Anterior cingulate cortex (tissue), 58 donors: ENCODE measurements around the gene NELL1.

Experiments
- DNase-seq, 58 donors: peaks; one replicate each; lab custom pipeline; 2025; lab: John Stamatoyannopoulos, UW

The NELL1 gene

DNA sequence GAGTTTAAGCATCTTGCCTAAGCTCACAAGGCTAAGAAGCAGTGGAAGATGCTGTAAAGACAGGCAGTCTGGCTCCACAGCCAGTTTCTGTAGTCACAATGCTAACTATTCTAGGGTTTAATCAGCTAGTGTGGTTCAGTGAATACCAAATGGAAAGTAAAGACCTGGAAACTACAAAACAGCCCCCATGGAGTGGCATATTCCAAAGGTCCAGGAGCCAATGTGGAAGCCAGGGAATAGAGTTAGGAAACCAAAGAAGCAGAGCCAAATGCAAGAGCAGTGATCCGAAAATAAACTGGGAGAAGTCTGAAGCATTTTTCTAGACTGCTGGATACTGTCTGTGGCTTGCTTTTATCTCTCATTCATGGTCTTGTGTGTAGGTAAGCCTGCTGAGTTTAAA, 792.3 kb downstream of the NELL1 start:
- DNase-seq = peak in 2 of 58 donors; percentile 1 to 11

DNA sequence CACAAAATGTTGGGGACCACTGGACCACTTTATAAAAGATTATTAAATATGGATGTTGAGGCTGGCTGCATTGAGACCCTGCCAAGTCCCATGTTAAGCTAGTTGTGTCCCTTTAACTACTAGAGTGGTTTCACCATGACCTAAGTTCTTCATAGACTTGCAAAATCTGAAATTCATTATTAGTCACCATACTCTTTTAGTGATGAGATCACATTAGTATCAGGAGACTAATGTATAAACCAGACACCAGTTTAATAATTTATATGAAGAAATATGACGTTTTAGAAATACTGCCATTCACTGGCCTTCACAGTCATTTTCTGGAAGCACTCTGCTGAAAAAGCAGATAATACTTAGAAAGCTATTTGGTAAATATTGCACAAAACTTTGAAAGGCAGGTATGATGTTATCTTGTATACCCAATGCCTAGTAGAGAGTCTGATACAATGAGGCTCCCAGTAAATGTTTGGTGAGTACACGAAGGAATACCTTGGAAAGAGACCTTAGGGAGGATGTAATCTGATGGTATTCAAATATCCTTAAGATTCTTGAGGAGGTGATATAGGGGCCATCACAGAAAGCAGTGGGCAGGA, 795.3 kb downstream of the NELL1 start:
- no peak for DNase-seq

DNA sequence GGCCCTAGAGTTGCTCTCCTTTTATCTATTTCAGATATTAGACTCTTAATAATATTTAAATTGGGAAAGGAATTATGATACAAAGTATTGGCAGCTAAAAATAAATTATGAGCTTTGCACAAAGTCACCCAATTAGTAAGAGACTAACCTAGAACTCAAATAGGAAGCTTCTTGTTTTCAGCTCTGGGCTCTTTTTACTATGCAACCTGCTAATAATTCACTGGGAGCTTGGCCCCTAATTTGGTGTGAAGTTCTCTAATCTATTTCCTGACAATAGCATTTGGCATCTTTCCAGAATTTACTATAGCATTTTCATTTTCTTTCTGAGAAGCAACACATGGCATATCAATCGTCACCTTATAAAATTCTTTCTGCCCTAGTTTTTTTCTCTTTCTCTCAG, 795.8 kb downstream of the NELL1 start:
- no peak for DNase-seq

DNA sequence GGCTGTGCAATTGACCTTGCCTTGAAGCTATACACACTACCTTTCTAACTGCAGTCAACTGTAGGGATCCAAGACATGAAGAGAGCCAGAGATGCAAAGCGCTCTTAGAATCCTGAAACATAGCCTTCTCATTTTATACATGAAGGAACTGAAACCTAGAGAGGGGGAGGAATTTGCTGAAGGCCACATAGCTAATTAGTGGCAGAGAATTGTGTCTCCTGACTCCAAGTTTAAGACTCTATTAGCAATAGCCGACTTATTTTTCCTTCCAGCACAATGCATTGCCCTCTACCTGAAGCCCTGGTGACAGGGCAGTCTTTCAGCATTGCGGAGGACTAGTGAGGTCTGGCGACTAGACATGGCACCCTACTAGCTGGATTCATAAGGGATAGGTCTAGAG, 796.5 kb downstream of the NELL1 start:
- no peak for DNase-seq

DNA sequence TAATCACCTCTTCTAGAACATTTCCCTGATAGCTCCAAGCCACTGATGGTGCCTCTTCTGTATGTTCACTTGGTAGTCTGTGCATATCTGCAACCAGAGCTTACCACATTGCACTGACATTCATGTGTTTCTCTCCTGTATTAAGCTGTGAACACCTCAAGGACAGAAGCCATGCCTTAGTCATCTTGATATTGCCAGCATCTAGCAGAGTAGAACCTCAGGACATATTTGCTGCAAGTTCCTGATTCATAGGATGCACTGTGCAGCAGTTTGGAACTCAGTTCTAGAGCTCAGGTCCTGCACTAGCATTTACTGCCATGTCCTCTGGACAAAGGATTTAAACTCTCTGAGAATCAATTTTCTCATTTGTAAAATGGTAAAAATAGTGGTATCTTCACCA, 801.1 kb downstream of the NELL1 start:
- DNase-seq = no peak

DNA sequence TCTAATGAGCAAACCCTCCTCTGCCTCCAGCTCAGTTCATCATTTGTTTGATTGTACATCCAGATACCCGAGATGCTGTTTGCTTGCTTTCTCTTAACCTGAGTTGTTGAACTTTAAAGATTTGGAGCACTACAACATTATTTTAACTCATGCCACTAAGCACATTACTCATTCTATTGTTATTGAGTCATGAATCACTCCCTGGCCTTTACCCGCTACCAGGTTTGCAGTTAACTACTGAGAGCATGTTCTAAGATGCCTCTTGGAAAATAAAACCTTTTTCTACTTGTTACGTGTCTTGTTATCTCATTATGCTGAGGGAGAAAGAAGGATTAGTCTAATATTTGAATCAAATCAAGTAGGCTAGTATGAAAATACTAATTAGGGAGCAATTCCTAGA, 802.9 kb downstream of the NELL1 start:
- DNase-seq = no peak

DNA sequence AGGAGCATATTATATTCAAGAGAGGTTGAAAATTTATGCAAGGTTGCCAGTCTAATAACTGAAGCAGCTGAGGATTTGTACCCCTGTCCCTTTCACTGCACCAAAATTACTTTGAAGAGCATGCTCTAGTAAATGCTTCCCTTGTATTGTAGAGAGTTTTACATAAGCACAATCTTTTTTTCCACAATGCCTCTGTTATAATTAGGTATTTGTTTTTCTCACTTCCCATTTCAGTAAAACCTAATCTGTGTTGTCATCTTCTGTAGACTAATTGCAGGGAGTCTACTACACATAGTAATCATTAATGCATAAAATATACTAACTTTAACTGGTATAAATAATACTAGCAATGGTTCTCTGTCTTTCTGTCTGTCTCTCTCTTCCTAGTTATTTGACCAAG, 805.1 kb downstream of the NELL1 start:
- DNase-seq = no peak

DNA sequence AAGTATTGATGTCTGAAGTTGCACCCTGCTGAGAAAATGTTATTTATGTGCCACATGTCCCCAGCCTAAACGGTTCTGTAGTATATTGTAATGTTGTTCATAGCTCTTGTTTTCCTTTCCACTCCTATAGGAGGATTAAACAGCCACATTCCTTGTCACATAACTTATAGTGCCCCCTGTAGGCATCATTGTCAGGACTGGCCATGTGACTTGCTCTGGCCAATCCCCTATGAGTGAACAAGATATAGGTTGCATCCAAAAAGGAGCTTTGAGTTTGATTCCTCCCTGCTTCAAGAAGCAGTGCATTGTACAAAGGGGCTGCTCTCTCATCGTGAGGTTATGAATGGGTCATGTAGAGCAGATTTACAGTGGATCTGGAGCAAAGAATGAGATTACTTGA, 805.9 kb downstream of the NELL1 start:
- no peak for DNase-seq

DNA sequence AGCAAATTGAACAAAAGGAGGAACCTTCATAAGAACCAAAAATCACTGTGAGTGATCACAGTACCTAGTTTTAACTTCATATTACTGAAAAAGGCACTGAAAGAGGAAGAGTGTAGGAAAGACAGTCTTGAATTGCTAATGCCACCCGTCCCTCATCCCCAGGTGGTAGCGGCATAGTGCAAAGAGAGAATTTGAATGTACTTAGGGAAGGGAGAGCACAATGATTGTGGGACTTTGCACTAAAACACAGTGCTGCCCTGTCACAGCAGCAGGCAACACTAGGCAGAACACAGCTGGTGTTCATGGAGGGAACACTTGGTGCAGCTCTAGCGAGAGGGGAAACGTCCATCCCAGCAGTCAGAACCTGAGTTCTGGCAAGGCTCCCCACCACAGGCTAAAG, 807.2 kb downstream of the NELL1 start:
- DNase-seq = no peak

DNA sequence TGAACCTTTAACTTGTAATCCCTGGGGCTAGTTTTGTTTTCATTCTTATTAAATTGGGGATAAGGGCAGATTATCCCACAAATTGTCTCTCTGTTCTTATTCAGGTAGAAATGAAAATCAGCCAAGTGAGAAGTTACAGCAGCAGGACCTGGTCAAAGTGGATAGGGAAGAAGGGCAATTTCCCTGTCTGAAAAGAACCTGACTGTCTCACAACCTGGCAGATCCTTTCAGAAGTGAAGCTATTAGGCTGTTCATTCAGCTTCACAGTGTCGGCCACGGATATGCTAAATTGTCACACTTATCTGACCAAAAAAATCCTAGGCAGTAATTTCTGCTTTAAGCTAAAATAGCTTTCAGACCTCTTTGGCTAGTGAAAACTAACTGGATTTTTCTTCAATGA, 810.9 kb downstream of the NELL1 start:
- no peak for DNase-seq

DNA sequence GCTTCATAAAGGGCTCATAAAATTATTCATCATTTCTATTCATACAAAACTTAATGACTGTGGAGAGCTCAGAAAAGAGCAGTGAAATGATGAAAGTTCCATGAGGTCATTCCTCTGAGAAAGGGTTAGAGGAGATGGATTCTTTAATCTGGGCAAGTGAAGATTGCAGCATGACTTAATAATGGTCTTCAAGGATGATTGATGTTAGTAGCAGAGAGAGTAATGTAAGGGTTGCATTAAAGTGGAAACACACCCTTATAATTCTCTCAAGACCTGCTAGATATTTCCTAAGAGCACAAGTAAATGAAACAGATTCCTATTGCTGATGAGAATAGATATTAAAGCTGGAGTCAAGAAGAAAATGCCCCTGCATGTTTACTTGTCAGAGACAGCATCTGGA, 811.9 kb downstream of the NELL1 start:
- no peak for DNase-seq

DNA sequence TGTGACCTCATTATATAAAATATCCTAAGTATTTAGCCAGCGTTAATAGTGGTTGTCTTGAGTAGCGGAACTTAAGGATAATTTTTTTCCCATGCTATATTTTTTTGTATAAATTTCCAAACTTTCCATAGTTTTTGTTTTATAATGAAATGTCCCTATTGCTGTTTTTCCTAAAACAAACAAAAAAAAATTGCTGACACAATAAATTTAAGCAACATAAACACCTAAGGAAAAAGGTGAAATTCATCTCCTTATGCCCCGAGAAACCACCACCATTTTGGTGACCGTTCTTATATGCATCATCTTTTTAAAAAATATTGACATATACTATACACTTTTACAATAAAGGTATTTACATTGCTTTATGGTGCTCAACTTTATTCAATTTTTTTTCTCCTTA, 814.7 kb downstream of the NELL1 start:
- DNase-seq = no peak

DNA sequence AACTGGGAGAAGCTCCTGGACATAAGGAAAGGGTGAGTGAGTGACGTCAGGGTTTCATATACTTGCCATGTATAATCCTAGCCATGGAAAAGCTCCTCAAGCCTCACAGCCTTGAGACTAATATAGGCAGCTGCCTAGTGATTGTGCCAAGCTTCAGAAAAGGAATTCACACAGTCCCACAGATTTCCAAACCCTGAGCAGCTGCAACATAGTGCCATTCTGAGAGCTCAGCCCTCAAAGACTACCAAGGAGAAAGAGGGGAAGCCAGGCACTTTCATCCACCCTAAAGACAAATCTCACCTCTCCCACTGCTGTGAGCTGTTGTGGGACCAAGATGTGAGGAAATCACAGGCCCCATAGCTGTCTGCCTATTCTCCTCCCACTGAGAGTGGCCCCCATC, 815.6 kb downstream of the NELL1 start:
- DNase-seq = peak in 24 of 58 donors; percentile 2 to 77 (median 36)

DNA sequence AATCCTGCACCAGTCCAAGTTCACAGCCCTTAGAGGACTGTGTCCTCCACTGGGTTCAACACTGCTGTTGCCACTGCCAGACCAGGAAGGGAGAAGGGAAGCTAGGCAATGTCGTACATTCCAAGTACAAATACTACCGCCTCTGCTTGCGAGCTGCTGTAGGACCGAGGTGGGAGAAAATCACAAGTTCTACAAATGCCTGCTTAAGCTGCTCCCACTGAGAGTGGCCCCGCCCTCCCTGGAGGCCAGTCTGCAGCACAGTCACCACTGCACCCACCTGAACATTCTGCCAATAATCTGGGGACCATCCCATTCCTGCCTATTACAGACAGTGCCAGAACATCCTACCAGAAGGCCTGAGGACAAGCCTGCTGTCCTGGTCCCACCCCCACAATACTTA, 816.0 kb downstream of the NELL1 start:
- peak in 32 of 58 donors; percentile 3 to 74 (median 41) for DNase-seq

DNA sequence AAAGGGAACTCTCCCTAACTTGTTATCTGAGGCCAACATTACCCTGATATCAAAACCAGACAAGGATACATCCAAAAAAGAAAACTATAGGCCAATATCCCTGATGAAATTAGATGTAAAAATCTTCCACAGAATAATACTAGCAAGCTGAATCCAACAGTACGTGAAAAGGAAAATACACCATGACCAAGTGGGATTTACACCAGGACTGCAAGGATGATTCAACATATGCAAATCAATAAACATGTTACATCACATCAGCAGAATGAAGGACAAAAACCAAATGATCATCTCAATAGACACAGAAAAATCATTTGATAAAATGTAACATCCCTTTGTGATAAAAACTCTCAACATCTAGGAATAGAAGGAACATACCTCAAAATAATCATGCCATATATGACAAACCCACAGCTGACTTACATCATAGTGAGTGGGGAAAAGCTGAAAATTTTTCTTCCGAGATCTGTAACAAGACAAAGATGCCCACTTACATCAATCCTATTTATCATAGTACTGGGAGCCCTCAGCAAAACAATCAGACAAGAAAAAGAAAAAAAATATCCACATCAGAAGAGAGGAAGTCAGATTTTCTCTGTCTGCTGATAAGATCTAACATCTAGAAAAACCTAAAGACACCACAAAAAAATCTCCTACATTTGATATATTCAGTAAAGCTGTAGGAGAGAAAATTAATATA, 820.2 kb downstream of the NELL1 start:
- DNase-seq = no peak

DNA sequence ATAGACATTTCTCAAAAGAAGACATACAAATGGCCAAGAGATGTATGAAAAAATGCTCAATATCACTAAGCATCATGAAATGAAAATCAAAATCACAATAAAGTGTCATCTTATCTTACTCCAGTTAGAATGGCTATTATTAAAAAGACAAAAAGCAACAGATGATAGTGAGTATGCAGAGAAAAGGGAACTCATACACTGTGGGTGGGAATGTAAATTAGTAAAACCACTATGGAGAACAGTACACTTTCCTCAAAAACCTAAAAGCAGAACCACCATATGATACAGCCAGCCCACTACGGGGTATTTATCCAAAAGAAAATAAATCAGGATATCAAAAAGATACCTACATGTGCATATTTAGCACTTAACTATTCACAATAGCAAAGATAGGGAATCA, 823.5 kb downstream of the NELL1 start:
- DNase-seq = no peak

DNA sequence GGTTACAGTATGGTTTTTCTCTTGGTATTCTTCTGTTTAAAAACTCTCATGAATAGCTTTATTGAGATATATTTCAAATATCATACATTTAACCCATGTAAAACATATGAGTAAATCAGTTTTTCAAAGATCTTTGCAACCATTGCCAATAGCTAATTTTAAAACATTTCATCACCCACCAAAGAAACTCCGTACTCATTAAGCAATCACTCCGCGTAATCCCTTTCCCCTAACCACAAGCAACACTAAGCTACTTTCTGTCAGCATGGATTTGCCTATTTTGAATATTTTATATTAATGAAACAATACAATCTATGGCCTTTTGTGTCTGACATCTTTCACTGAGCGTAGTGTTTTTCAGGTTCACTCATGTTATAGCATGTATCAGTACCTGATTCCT, 825.6 kb downstream of the NELL1 start:
- no peak for DNase-seq

DNA sequence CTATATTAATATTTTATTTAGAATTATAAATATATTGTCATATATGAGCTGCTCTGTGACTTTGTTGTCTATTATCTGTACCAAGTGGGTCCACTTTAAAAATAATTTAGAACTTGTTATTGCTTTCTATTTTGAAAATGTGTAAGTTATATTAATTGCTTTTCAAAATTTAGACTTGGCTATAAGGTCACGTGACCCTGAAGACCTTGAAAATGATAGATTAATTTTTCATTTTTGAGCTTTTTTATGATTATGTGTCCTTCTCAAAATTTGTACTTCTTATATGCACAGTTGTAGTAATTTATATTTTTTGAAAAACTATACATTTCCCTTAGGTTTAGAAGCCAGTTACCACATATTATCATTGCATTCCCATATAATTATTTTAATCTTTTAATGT, 826.5 kb downstream of the NELL1 start:
- DNase-seq = no peak

DNA sequence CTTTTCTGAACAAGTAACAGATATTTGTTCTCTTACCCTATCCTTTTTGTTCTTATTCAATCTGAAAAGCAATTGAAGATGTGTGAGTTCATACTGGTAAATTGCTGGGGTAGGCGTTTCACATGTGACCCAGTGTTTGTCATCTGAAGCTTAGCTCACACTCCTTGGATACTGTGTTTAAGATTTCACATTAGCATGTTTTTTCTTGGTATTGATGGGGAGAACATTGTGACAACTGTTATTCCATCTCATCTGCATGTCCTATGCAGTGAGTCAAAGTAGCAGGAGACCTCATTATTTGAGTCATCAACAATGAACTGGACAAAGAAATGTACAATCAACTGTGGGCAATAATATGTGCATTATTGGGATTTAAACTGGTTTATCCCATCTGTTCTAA, 831.9 kb downstream of the NELL1 start:
- no peak for DNase-seq

DNA sequence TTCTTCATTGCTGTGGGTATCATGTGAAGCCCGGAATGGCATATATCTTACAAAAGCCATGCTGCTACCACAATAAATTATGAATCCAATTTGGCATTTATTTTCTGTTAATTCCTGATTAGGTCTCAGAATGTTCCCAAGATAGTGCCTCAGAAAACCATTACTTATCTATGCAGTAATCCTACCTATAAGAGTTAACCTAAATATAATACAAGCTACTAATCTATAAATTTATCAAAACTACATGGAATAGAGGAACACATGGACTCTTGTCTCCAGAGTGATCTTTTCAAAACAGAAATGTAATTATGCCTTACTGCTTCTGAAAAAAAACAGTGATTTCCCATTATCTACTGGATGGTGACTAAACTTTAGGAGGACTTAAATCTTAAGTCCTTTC, 835.7 kb downstream of the NELL1 start:
- DNase-seq = no peak

DNA sequence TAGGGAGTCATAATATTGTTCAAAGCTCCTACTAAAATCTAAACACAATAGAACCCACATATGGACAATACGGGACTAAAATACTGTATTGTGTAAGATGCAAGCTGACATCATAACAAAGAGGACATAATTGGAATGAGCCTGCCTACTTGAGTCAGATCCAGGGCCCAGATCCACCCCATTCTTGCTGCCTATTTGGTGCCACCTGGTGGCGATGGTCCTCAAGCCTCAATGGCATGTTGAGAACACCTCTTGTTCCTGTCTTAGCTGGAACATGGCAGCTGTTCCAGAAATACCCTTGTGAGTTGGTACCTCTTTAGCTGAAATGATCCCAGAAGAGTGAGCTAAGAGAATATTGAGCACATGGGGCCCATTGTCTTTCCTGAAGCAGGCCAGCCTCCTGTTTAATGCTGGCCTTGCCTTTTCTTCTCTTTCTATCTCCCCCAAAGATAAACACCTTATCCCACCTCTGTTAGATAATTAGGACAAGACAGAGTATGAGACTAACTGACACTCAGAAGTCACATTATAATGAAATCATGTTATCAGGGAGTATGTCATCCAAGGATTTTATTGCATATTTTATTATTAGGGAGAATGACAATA, 842.6 kb downstream of the NELL1 start:
- DNase-seq = peak in 25 of 58 donors; percentile 0 to 50 (median 9)

DNA sequence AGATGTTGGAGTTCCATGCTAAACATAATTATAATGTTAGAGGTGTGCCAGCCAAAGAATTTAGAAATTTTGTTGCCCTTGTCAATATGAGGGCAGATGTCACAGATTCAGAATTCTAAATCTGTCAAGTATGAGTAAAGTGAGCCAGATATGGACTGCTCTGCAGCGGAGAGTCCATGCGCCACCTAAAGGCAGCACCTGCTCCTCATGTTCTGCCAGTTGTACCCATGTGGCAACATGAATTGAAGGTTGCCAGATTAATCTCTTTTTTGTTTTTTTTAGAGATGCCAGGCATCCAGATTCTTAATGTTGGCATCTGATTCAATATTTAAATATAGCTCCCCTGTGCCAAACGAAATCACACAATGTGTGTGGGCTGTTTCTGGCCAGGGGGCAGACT, 844.9 kb downstream of the NELL1 start:
- no peak for DNase-seq
